KMS-11 (cell line): Measurements from ENCODE around the gene CXCL14.

Experiments used
- H2AFZ ChIP-seq: fragments of 200-600 bp; sonication (generic); 2 replicates; pipeline ENCODE4 v1.6.1; 2016; ENCODE audit warnings: antibody characterized with exemption, mixed run types, low read depth
- H3K27ac ChIP-seq: fragments of 200-600 bp; sonication (generic); 2 replicates; pipeline ENCODE4 v1.6.1; 2016; ENCODE audit warnings: mild to moderate bottlenecking, mixed run types
- H3K27me3 ChIP-seq: fragments of 200-600 bp; sonication (generic); 2 replicates; pipeline ENCODE4 v1.6.1; 2017; ENCODE audit warnings: mild to moderate bottlenecking, low read depth, mixed run types, moderate library complexity; ENCODE audit not compliant: insufficient read depth
- H3K36me3 ChIP-seq: fragments of 200-600 bp; sonication (generic); 2 replicates; pipeline ENCODE4 v1.6.1; 2017; ENCODE audit warnings: mild to moderate bottlenecking, mixed run types; ENCODE audit not compliant: insufficient read depth
- H3K4me1 ChIP-seq: fragments of 200-600 bp; sonication (generic); 2 replicates; pipeline ENCODE4 v1.6.1; 2016; ENCODE audit warnings: mild to moderate bottlenecking, low read depth, mixed run types; ENCODE audit not compliant: poor library complexity, severe bottlenecking
- H3K4me2 ChIP-seq: fragments of 200-600 bp; sonication (generic); 2 replicates; pipeline ENCODE4 v1.7.0; 2016; ENCODE audit warnings: mild to moderate bottlenecking, mixed run types
- H3K4me3 ChIP-seq: fragments of 200-600 bp; sonication (generic); IDR thresholded peaks from 2 replicates; pipeline ENCODE4 v1.6.1; 2017; ENCODE audit warnings: low read depth, low read length, mixed read lengths; ENCODE audit not compliant: insufficient read depth
- H3K79me2 ChIP-seq: fragments of 200-600 bp; sonication (generic); 2 replicates; pipeline ENCODE4 v1.6.1; 2016; ENCODE audit warnings: low read depth, mixed run types; ENCODE audit not compliant: insufficient read depth
- H3K9ac ChIP-seq: fragments of 200-600 bp; sonication (generic); 2 replicates; pipeline ENCODE4 v1.6.1; 2016; ENCODE audit warnings: mild to moderate bottlenecking, mixed run types
- H4K20me1 ChIP-seq: fragments of 200-600 bp; sonication (generic); 2 replicates; pipeline ENCODE4 v1.6.1; 2016; ENCODE audit warnings: mild to moderate bottlenecking, mixed run types; ENCODE audit not compliant: insufficient read depth
- CTCF ChIP-seq: fragments of 200-600 bp; sonication (generic); conservative IDR thresholded peaks from 2 replicates; pipeline ENCODE4 v1.6.1; 2017; ENCODE audit warnings: low read depth, mild to moderate bottlenecking, antibody characterized with exemption, low read length, moderate library complexity, mixed read lengths

Gene CXCL14

DNA sequence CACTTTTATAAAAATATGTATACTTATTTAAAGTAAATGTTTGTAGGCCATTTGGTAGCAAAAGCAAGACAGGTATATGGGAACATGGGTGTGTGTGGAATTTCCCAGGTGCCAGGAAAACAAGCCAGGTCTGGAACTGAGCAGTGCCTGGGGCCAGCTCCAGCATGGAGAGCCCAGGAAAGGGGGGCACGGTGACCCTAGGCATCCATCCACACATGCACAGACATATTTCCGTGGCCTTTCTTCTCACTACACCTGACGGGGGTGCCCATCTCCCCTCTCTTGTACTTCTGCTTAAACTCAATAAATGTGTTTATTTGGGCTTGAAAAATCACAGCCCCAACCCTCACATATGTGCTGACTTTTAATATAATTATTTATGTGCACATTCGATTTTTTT is 31.2 kb upstream of the CXCL14 start:
- Histone ChIP-seq H3K9ac (no peak overlapping the region), H3K27ac (no peak overlapping the region), H3K4me3 (no peak overlapping the region), H2AFZ (no peak overlapping the region), H3K79me2 (no peaks in the 10 kb centered on the region), H3K4me2 (no peak overlapping the region), H3K4me1 (no peaks in the 10 kb centered on the region), H3K36me3 (no peaks in the 10 kb centered on the region), H4K20me1 (no peaks in the 10 kb centered on the region), H3K27me3 (no peaks in the 10 kb centered on the region)
- TF ChIP-seq CTCF, result no peak

DNA sequence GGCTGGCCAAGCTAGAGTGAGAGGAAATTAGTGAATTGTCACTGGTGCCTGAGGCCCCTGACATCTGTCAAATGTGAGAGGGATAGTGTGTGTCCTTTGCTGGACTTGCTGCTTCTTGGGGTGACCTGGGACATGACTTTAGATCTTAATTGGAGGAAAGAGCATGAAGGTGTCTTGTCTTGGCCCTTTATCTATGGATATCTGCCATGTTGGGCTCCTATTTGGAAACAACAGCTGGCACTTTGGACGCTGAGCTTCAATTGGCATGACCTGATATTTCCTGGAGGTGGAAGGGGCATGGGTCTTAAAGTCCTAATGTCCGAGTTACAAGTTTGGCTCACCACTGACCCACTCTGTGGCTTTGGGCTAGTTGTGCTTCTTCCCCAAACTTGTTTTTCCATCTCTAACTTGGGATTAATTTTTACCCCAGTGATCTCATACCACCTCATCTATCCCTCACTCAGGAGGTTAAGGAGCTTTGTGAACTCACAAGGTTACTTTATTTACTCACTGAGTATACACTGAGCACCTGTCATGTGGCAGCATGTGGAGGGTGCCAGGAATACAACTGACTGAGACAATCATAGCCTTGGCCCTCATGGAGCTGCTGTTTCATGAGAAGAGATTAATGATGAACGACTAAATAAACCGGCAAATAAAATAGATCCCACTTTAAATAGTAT is 30.1 kb upstream of the CXCL14 start:
- Histone ChIP-seq H3K27me3 (no peaks in the 10 kb centered on the region), H3K36me3 (no peaks in the 10 kb centered on the region), H3K27ac (no peak overlapping the region), H2AFZ (no peak overlapping the region), H3K79me2 (no peaks in the 10 kb centered on the region), H3K9ac (no peak overlapping the region), H3K4me2 (no peak overlapping the region), H3K4me1 (no peaks in the 10 kb centered on the region), H4K20me1 (no peaks in the 10 kb centered on the region), H3K4me3 (no peak overlapping the region)
- TF ChIP-seq CTCF, result no peak

- H3K9ac ChIP-seq, result no peak overlapping the region
- no peak overlapping the region for H3K4me3 ChIP-seq
- H3K27me3 ChIP-seq, result no peaks in the 10 kb centered on the region
- H3K4me1 ChIP-seq, result no peaks in the 10 kb centered on the region
- H2AFZ ChIP-seq, result no peak overlapping the region
- H3K27ac ChIP-seq, result no peak overlapping the region
- no peaks in the 10 kb centered on the region for H3K79me2 ChIP-seq
- H4K20me1 ChIP-seq, result no peaks in the 10 kb centered on the region
- TF ChIP-seq CTCF, result no peak
- H3K4me2 ChIP-seq, result no peak overlapping the region
- H3K36me3 ChIP-seq, result no peaks in the 10 kb centered on the region
These were observed 29.6 kb upstream of the CXCL14 start for GRCh38 chr5:135608361-135608760.

- no peak overlapping the region for H2AFZ ChIP-seq
- no peaks in the 10 kb centered on the region for H3K36me3 ChIP-seq
- no peak overlapping the region for H3K4me2 ChIP-seq
- no peak overlapping the region for H3K9ac ChIP-seq
- TF ChIP-seq CTCF, result no peak
- H3K27me3 ChIP-seq, result no peaks in the 10 kb centered on the region
- no peak overlapping the region for H3K4me3 ChIP-seq
- H3K79me2 ChIP-seq, result no peaks in the 10 kb centered on the region
- no peaks in the 10 kb centered on the region for H3K4me1 ChIP-seq
- no peaks in the 10 kb centered on the region for H4K20me1 ChIP-seq
- H3K27ac ChIP-seq, result no peak overlapping the region
These were observed 27.6 kb upstream of the CXCL14 start for GRCh38 chr5:135606431-135606830.
